H1 (cell line): ENCODE results near the gene SND1. TPM values are rescaled to one million over a fixed set of nuclear protein-coding genes. Genes with fewer than 3 reads are reported as not detected.

Experiments
- CTCF ChIA-PET: fragments of 300-600 bp; sonication (Branson Sonifier 250); formaldehyde crosslinking; loops from one replicate; lab custom pipeline; 2021; ENCODE audit not compliant: partially characterized antibody; lab: Charles Lee
- POLR2A ChIA-PET: fragments of 300-600 bp; sonication (Branson Sonifier 250); formaldehyde crosslinking; loops from one replicate; lab custom pipeline; 2021; ENCODE audit warnings: inconsistent platforms; ENCODE audit not compliant: partially characterized antibody; lab: Charles Lee
- DNase-seq, 2 experiments: peaks; one replicate each; pipeline versions ENCODE4 v3.0.0 to v3.0.0-alpha.2; 2010 to 2022; ENCODE audit warnings: low spot score in 2 of 2, low read depth in 1 of 2, mixed read lengths in 1 of 2
- FAIRE-seq: peaks from 2 replicates; lab custom pipeline; 2011; peaks lifted over from hg19 to GRCh38; lab: Jason Lieb, UNC
- H2AFZ ChIP-seq: 2 replicates; pipeline ENCODE4 v1.8.1; 2012; ENCODE audit warnings: low read length, inconsistent platforms
- H2AK5ac ChIP-seq: 2 replicates; pipeline ENCODE4 v1.6.1; 2013; ENCODE audit warnings: low read depth, low read length
- H2BK120ac ChIP-seq: replicated peaks from 2 replicates; pipeline ENCODE3; 2013; ENCODE audit warnings: low read depth, low read length, inconsistent platforms
- H2BK12ac ChIP-seq: 2 replicates; pipeline ENCODE4 v1.6.1; 2013; ENCODE audit warnings: low read depth, low read length
- H2BK15ac ChIP-seq: 2 replicates; pipeline ENCODE4 v1.6.1; 2013; ENCODE audit warnings: low read length
- H2BK20ac ChIP-seq: 2 replicates; pipeline ENCODE4 v1.6.1; 2013; ENCODE audit warnings: low read length
- H2BK5ac ChIP-seq: 2 replicates; pipeline ENCODE4 v1.6.1; 2013; ENCODE audit warnings: low read depth, low read length
- H3K14ac ChIP-seq: 2 replicates; pipeline ENCODE4 v1.6.1; 2013; ENCODE audit warnings: inconsistent platforms; ENCODE audit not compliant: insufficient read length
- H3K18ac ChIP-seq: 2 replicates; pipeline ENCODE4 v1.6.1; 2013; ENCODE audit warnings: low read length; ENCODE audit errors: extremely low read depth
- H3K23ac ChIP-seq: 2 replicates; pipeline ENCODE4 v1.6.1; 2013; ENCODE audit warnings: inconsistent platforms; ENCODE audit not compliant: insufficient read length
- H3K23me2 ChIP-seq: 2 replicates; pipeline ENCODE4 v1.6.1; 2013; ENCODE audit warnings: low read depth, low read length
- H3K27ac ChIP-seq: 2 replicates; pipeline ENCODE4 v1.6.1; 2011; ENCODE audit warnings: low read depth, low read length, inconsistent platforms
- H3K27me3 ChIP-seq, 4 experiments: replicated peaks in 1 of 4; 1 replicate in 1 of 4; 2 replicates in 3 of 4; pipeline versions ENCODE4 v1.6.1 to v1.8.1; 2011 to 2013; ENCODE audit warnings: low read length in 3 of 4, mild to moderate bottlenecking in 3 of 4, inconsistent platforms in 2 of 4, mixed read lengths in 2 of 4, moderate library complexity in 1 of 4; ENCODE audit not compliant: control insufficient read depth in 3 of 4, insufficient read depth in 3 of 4; ENCODE audit errors: extremely low read depth in 1 of 4
- H3K36me3 ChIP-seq, 4 experiments: 2 replicates each; pipeline versions ENCODE4 v1.6.1 to v1.8.1; 2011 to 2013; ENCODE audit warnings: mild to moderate bottlenecking in 4 of 4, low read length in 3 of 4, moderate library complexity in 2 of 4, control low read depth in 1 of 4, inconsistent platforms in 1 of 4; ENCODE audit not compliant: insufficient read depth in 4 of 4, control insufficient read depth in 2 of 4
- H3K4ac ChIP-seq: replicated peaks from 2 replicates; pipeline ENCODE3; 2013; ENCODE audit warnings: low read length, low read depth, mixed read lengths, inconsistent platforms; ENCODE audit not compliant: insufficient read length
- H3K4me1 ChIP-seq, 4 experiments: replicated peaks in 1 of 4; 1 replicate in 1 of 4; 2 replicates in 3 of 4; pipeline versions ENCODE4 v1.6.1 to v1.8.1; 2011 to 2013; ENCODE audit warnings: low read length in 3 of 4, inconsistent platforms in 2 of 4, mixed read lengths in 1 of 4; ENCODE audit not compliant: insufficient read depth in 4 of 4, control insufficient read depth in 3 of 4
- H3K4me2 ChIP-seq, 2 experiments: 2 replicates each; pipeline versions ENCODE4 v1.6.1 to v1.8.1; 2011 to 2013; ENCODE audit warnings: low read depth in 2 of 2, low read length in 2 of 2, control low read depth in 1 of 2, inconsistent platforms in 1 of 2, mild to moderate bottlenecking in 1 of 2; ENCODE audit not compliant: insufficient read depth in 1 of 2
- H3K4me3 ChIP-seq, 4 experiments: fragments of 200-600, 300-600 bp in 1 of 4; sonication (generic), shearing (Covaris generic), sonication (Bioruptor Twin) in 1 of 4; 2 replicates each; pipeline versions ENCODE4 v1.5.1 to v1.8.1; 2011 to 2016; ENCODE audit warnings: low read length in 4 of 4, low read depth in 3 of 4, control low read depth in 2 of 4, inconsistent platforms in 2 of 4, mild to moderate bottlenecking in 2 of 4, mixed read lengths in 1 of 4, moderate library complexity in 1 of 4; ENCODE audit not compliant: insufficient read depth in 2 of 4; ENCODE audit errors: extremely low read depth in 1 of 4
- H3K56ac ChIP-seq: replicated peaks from 2 replicates; pipeline ENCODE3; 2013; ENCODE audit warnings: low read depth, mild to moderate bottlenecking, mixed read lengths, low read length, inconsistent platforms; ENCODE audit not compliant: insufficient read length
- H3K79me1 ChIP-seq: 2 replicates; pipeline ENCODE4 v1.6.1; 2013; ENCODE audit warnings: low read depth, low read length, control low read depth
- H3K79me2 ChIP-seq, 2 experiments: 2 replicates each; pipeline versions ENCODE4 v1.6.1 to v1.8.1; 2012 to 2013; ENCODE audit warnings: low read length in 2 of 2, mild to moderate bottlenecking in 2 of 2, inconsistent platforms in 1 of 2; ENCODE audit not compliant: insufficient read depth in 2 of 2, control insufficient read depth in 1 of 2
- H3K9ac ChIP-seq, 4 experiments: replicated peaks in 1 of 4; 1 replicate in 1 of 4; 2 replicates in 3 of 4; pipeline versions ENCODE4 v1.6.1 to v1.8.1; 2011 to 2013; ENCODE audit warnings: low read depth in 3 of 4, low read length in 3 of 4, control low read depth in 2 of 4, mild to moderate bottlenecking in 2 of 4, moderate library complexity in 2 of 4, inconsistent platforms in 1 of 4; ENCODE audit errors: extremely low read depth in 1 of 4
- H3K9me3 ChIP-seq, 2 experiments: 2 replicates each; pipeline versions ENCODE4 v1.6.1 to v1.8.1; 2012 to 2013; ENCODE audit warnings: mild to moderate bottlenecking in 2 of 2, moderate library complexity in 2 of 2, control low read depth in 1 of 2, inconsistent platforms in 1 of 2, low read depth in 1 of 2, low read length in 1 of 2, mixed read lengths in 1 of 2; ENCODE audit not compliant: insufficient read depth in 2 of 2
- H4K20me1 ChIP-seq, 2 experiments: replicated peaks in 1 of 2; 2 replicates each; pipeline versions ENCODE3 to v1.8.1; 2011 to 2013; ENCODE audit warnings: inconsistent platforms in 2 of 2, low read length in 2 of 2, mild to moderate bottlenecking in 1 of 2; ENCODE audit not compliant: insufficient read depth in 2 of 2, control insufficient read depth in 1 of 2
- H4K5ac ChIP-seq: 2 replicates; pipeline ENCODE4 v1.6.1; 2013; ENCODE audit warnings: low read length, low read depth, mixed read lengths, inconsistent platforms; ENCODE audit not compliant: insufficient read length
- H4K8ac ChIP-seq: 2 replicates; pipeline ENCODE4 v1.8.0; 2013; ENCODE audit warnings: mild to moderate bottlenecking, moderate library complexity, low read length, inconsistent platforms; ENCODE audit not compliant: insufficient read depth; ENCODE audit errors: extremely low read depth
- H4K91ac ChIP-seq: replicated peaks from 2 replicates; pipeline ENCODE3; 2013; ENCODE audit warnings: low read length, mixed read lengths, inconsistent platforms; ENCODE audit not compliant: insufficient read length
- ATF2 ChIP-seq: IDR thresholded peaks from 2 replicates; pipeline ENCODE4 v1.6.1; 2012; ENCODE audit warnings: low read length, inconsistent platforms
- CBX5 ChIP-seq: fragments of 300-800, 300-1000 bp; sonication (generic); IDR thresholded peaks from 2 replicates; pipeline ENCODE4 v1.7.1; 2016; ENCODE audit warnings: antibody characterized with exemption, low read length, low read depth
- CBX8 ChIP-seq: fragments of 300-800, 300-1000 bp; sonication (generic); IDR thresholded peaks from 2 replicates; pipeline ENCODE4 v1.7.1; 2016; ENCODE audit warnings: low read depth, low read length, borderline replicate concordance
- EGR1 ChIP-seq: IDR thresholded peaks from 2 replicates; pipeline ENCODE4 v1.6.1; 2011; ENCODE audit warnings: low read depth, low read length, borderline replicate concordance
- GABPA ChIP-seq: IDR thresholded peaks from 2 replicates; pipeline ENCODE4 v1.6.1; 2011; ENCODE audit warnings: mild to moderate bottlenecking, low read length, moderate library complexity, borderline replicate concordance; ENCODE audit not compliant: insufficient read depth
- GTF2F1 ChIP-seq: IDR thresholded peaks from 2 replicates; pipeline ENCODE4 v1.6.1; 2012; ENCODE audit warnings: low read depth, low read length, improper control_type of control experiment, borderline replicate concordance
- NANOG ChIP-seq: IDR thresholded peaks from 2 replicates; pipeline ENCODE4 v1.6.1; 2011; ENCODE audit warnings: low read length, low read depth, mild to moderate bottlenecking, inconsistent platforms; ENCODE audit not compliant: insufficient read depth, poor library complexity, severe bottlenecking
- POU5F1 ChIP-seq: IDR thresholded peaks from 2 replicates; pipeline ENCODE4 v1.6.1; 2011; ENCODE audit warnings: low read depth, mild to moderate bottlenecking, low read length, moderate library complexity
- SIX5 ChIP-seq: IDR thresholded peaks from 2 replicates; pipeline ENCODE4 v1.6.1; 2011; ENCODE audit warnings: mild to moderate bottlenecking, low read depth, low read length
- SP4 ChIP-seq: IDR thresholded peaks from 2 replicates; pipeline ENCODE4 v1.6.1; 2012; ENCODE audit warnings: low read length, inconsistent platforms
- TEAD4 ChIP-seq: IDR thresholded peaks from 2 replicates; pipeline ENCODE4 v1.6.1; 2012; ENCODE audit warnings: low read depth, low read length, inconsistent platforms, mixed read lengths
- ZNF274 ChIP-seq: IDR thresholded peaks from 2 replicates; pipeline ENCODE4 v1.7.0; 2012; ENCODE audit warnings: low read length, borderline replicate concordance; ENCODE audit errors: extremely low read depth
- WGBS, 2 experiments: shearing (Covaris generic) in 1 of 2; methylation state at CpG; one replicate each; pipeline versions ENCODE4 v1.1.6 to v1.1.7; 2013 to 2015; ENCODE audit warnings: low lambda C conversion rate in 2 of 2, mixed read lengths in 2 of 2, inconsistent platforms in 1 of 2, low coverage in 1 of 2, missing lambda C conversion rate in 1 of 2; ENCODE audit not compliant: insufficient replicate concordance in 2 of 2, insufficient coverage in 1 of 2, insufficient read length in 1 of 2; ENCODE audit errors: extremely low coverage in 1 of 2, missing lambda C conversion rate in 1 of 2; 5-methylcytosine and 5-hydroxymethylcytosine counted together
- polyA plus RNA-seq, 7 experiments: library from polyadenylated mRNA; depleted of rRNA in 3 of 7; stranded (reverse) in 5 of 7; unstranded in 2 of 7; fragments of >200 nt in 5 of 7; fragments of 200-250 nt in 2 of 7; gene quantifications; 1 replicate in 5 of 7; 2 replicates in 1 of 7; 4 replicates in 1 of 7; pipeline versions ENCODE4 v1.2.1 to v1.2.3, GENCODE V29; 2011 to 2013; ENCODE audit warnings: missing spikeins in 2 of 7, mixed read lengths in 2 of 7
- total RNA-seq: library from RNA; stranded (reverse); fragmentation: NEBNext Ultra II Directional; extraction: Animal tissue kit (Norgen Biotek cat#: 25700); gene quantifications from 2 replicates; pipeline ENCODE4 v1.2.1, GENCODE V29; 2021

SND1 gene
- total and polyA plus RNA-seq, 2 of the 8 experiments (the other 6 are each of a cell fraction or from before 2014, with no cell fraction given): 122 to 290 TPM

GRCh38 chr7:127736511-127736910 lies 84.5 kb downstream of the SND1 start:
- no peak overlapping the region for H3K56ac ChIP-seq
- H3K27me3 ChIP-seq: no peaks in the 10 kb centered on the region
- no peak overlapping the region for H3K27ac ChIP-seq
- no peaks in the 10 kb centered on the region for H3K9me3 ChIP-seq
- peaks cover 0 to 14% (median 5%) of the 10 kb centered on the region in 4 experiments; a peak in 5 of 7 replicates for H3K4me1 ChIP-seq
- no peak overlapping the region for H3K4ac ChIP-seq
- no peak overlapping the region for H2AFZ ChIP-seq
- H4K5ac ChIP-seq: no peak overlapping the region
- H3K14ac ChIP-seq: no peak overlapping the region
- H2BK120ac ChIP-seq: no peak overlapping the region
- no peak for FAIRE-seq
- CTCF ChIA-PET: interaction anchor here (5.1 kb wide), 1 partner anchor 55 kb away, joined by 24 read pairs; no protein-coding TSS in a partner anchor
- 95% methylated on average over 5 of the region's 5 CpGs; no CpG with 5 or more reads in 1 of the 2 experiments for WGBS, 2 experiments
- no peak overlapping the region for H4K8ac ChIP-seq
- H2BK15ac ChIP-seq: no peak overlapping the region
- no peak overlapping the region for H3K23ac ChIP-seq
- no peaks in the 10 kb centered on the region for H3K23me2 ChIP-seq
- DNase-seq: no peak
- H3K9ac ChIP-seq: no peak overlapping the region
- peaks cover 11 to 12% of the 10 kb centered on the region in 2 experiments for H4K20me1 ChIP-seq
- no peak overlapping the region for H2AK5ac ChIP-seq
- H3K79me2 ChIP-seq: peaks cover 0 to 67% of the 10 kb centered on the region in 2 experiments; a peak in 3 of 4 replicates
- H3K4me2 ChIP-seq: no peak overlapping the region
- peaks cover 2 to 16% (median 10%) of the 10 kb centered on the region in 4 experiments; a peak in 6 of 8 replicates for H3K36me3 ChIP-seq
- POLR2A ChIA-PET: no interaction called here
- no peak overlapping the region for H3K4me3 ChIP-seq
- no peak overlapping the region for H2BK5ac ChIP-seq
- no peak overlapping the region for H4K91ac ChIP-seq
- no peak overlapping the region for H3K18ac ChIP-seq
- H2BK20ac ChIP-seq: no peak overlapping the region
- peaks cover 11% of the 10 kb centered on the region for H3K79me1 ChIP-seq
- no peak overlapping the region for H2BK12ac ChIP-seq
- TF ChIP-seq ZNF274 (no peak), TEAD4 (no peak), SP4 (no peak), SIX5 (no peak), CBX8 (no peak), GABPA (no peak), ATF2 (no peak), CBX5 (no peak), EGR1 (no peak), NANOG (no peak), POU5F1 (no peak), GTF2F1 (no peak)
